ENCODE results near the gene PTPRN2.

Gene PTPRN2

GRCh38 chr7:158235862-158236261, 351.8 kb downstream of the PTPRN2 start:
- ChIA-PET POLR2A (no interaction called here), CTCF (no interaction called here)
- no peak for TF ChIP-seq ARNT (IDR thresholded peaks at IDR 0.05)
- no peak for TF ChIP-seq CTBP1 (IDR thresholded peaks at IDR 0.05; ENCODE audit: borderline replicate concordance)
- no peak for TF ChIP-seq BHLHE40 (IDR thresholded peaks at IDR 0.05; ENCODE audit: borderline replicate concordance)
- no peak for TF ChIP-seq FOXK2 (IDR thresholded peaks at IDR 0.05)
- TF ChIP-seq PKNOX1 (IDR thresholded peaks at IDR 0.05), result no peak
- no peak for TF ChIP-seq SP1 (IDR thresholded peaks at IDR 0.05)
- TF ChIP-seq L3MBTL2 (conservative IDR thresholded peaks at IDR 0.05), result no peak
- no peak for TF ChIP-seq LEF1 (IDR thresholded peaks at IDR 0.05; ENCODE audit: borderline replicate concordance)
- TF ChIP-seq SUZ12 (IDR thresholded peaks at IDR 0.05), result no peak
- TF ChIP-seq NFRKB (IDR thresholded peaks at IDR 0.05), result no peak
- TF ChIP-seq FOXM1 (IDR thresholded peaks at IDR 0.05; ENCODE audit: borderline replicate concordance), result no peak
- no peak for TF ChIP-seq ZNF384 (IDR thresholded peaks at IDR 0.05)
- TF ChIP-seq HDGF (IDR thresholded peaks at IDR 0.05; ENCODE audit: borderline replicate concordance), result no peak
- TF ChIP-seq FOXA1 (IDR thresholded peaks at IDR 0.05), result no peak
- no peak for TF ChIP-seq TARDBP (IDR thresholded peaks at IDR 0.05)
- TF ChIP-seq ELF4 (IDR thresholded peaks at IDR 0.05), result no peak
- DNase-seq (ENCODE audit: extremely low spot score), result no peak

GRCh38 chr7:158229945-158230344, 357.7 kb downstream of the PTPRN2 start:
- ChIA-PET CTCF (no interaction called here), POLR2A (no interaction called here)
- DNase-seq (ENCODE audit: extremely low spot score), result no peak
- TF ChIP-seq CTBP1 (IDR thresholded peaks at IDR 0.05; ENCODE audit: borderline replicate concordance) (no peak), FOXA1 (IDR thresholded peaks at IDR 0.05) (no peak), BHLHE40 (IDR thresholded peaks at IDR 0.05; ENCODE audit: borderline replicate concordance) (no peak), L3MBTL2 (conservative IDR thresholded peaks at IDR 0.05) (no peak), HDGF (IDR thresholded peaks at IDR 0.05; ENCODE audit: borderline replicate concordance) (no peak), LEF1 (IDR thresholded peaks at IDR 0.05; ENCODE audit: borderline replicate concordance) (no peak), ARNT (IDR thresholded peaks at IDR 0.05) (no peak), NFRKB (IDR thresholded peaks at IDR 0.05) (no peak), SP1 (IDR thresholded peaks at IDR 0.05) (no peak), ELF4 (IDR thresholded peaks at IDR 0.05) (no peak), ZNF384 (IDR thresholded peaks at IDR 0.05) (no peak), SUZ12 (IDR thresholded peaks at IDR 0.05) (no peak), FOXK2 (IDR thresholded peaks at IDR 0.05) (no peak)

GRCh38 chr7:158228986-158229385, 358.6 kb downstream of the PTPRN2 start:
- POLR2A ChIA-PET, result interaction anchor here (0.6 kb wide), 1 partner anchor 227 kb away, joined by 3 read pairs; no protein-coding TSS in a partner anchor
- CTCF ChIA-PET, result no interaction called here
- no peak for DNase-seq (ENCODE audit: extremely low spot score)
- TF ChIP-seq SP1 (IDR thresholded peaks at IDR 0.05) (no peak), NFRKB (IDR thresholded peaks at IDR 0.05) (no peak), SUZ12 (IDR thresholded peaks at IDR 0.05) (no peak)

GRCh38 chr7:158228131-158228530, 359.5 kb downstream of the PTPRN2 start:
- ChIA-PET CTCF (no interaction called here), POLR2A (no interaction called here)
- no peak for TF ChIP-seq TARDBP (IDR thresholded peaks at IDR 0.05)
- no peak for TF ChIP-seq ARNT (IDR thresholded peaks at IDR 0.05)
- TF ChIP-seq BHLHE40 (IDR thresholded peaks at IDR 0.05; ENCODE audit: borderline replicate concordance), result no peak
- TF ChIP-seq PKNOX1 (IDR thresholded peaks at IDR 0.05), result no peak
- no peak for TF ChIP-seq HDGF (IDR thresholded peaks at IDR 0.05; ENCODE audit: borderline replicate concordance)
- no peak for TF ChIP-seq ELF4 (IDR thresholded peaks at IDR 0.05)
- TF ChIP-seq SP1 (IDR thresholded peaks at IDR 0.05), result no peak
- TF ChIP-seq SUZ12 (IDR thresholded peaks at IDR 0.05), result no peak
- TF ChIP-seq CTBP1 (IDR thresholded peaks at IDR 0.05; ENCODE audit: borderline replicate concordance), result no peak
- no peak for TF ChIP-seq LEF1 (IDR thresholded peaks at IDR 0.05; ENCODE audit: borderline replicate concordance)
- DNase-seq (ENCODE audit: extremely low spot score), result no peak

- DNase-seq (ENCODE audit: extremely low spot score), result no peak
- ChIA-PET CTCF (no interaction called here), POLR2A (no interaction called here)
- TF ChIP-seq HDGF (IDR thresholded peaks at IDR 0.05; ENCODE audit: borderline replicate concordance) (no peak), ELF4 (IDR thresholded peaks at IDR 0.05) (no peak), SP1 (IDR thresholded peaks at IDR 0.05) (no peak)
Measured at GRCh38 chr7:158227258-158227984, 360.2 kb downstream of the PTPRN2 start.

GRCh38 chr7:158216198-158216597, 371.4 kb downstream of the PTPRN2 start:
- ChIA-PET POLR2A (no interaction called here), CTCF (no interaction called here)
- TF ChIP-seq CTBP1 (IDR thresholded peaks at IDR 0.05; ENCODE audit: borderline replicate concordance), result no peak
- TF ChIP-seq LEF1 (IDR thresholded peaks at IDR 0.05; ENCODE audit: borderline replicate concordance), result no peak
- no peak for TF ChIP-seq SP1 (IDR thresholded peaks at IDR 0.05)
- no peak for TF ChIP-seq FOXM1 (IDR thresholded peaks at IDR 0.05; ENCODE audit: borderline replicate concordance)
- no peak for TF ChIP-seq NFRKB (IDR thresholded peaks at IDR 0.05)
- TF ChIP-seq ARNT (IDR thresholded peaks at IDR 0.05), result no peak
- TF ChIP-seq FOXK2 (IDR thresholded peaks at IDR 0.05), result no peak
- no peak for TF ChIP-seq L3MBTL2 (conservative IDR thresholded peaks at IDR 0.05)
- TF ChIP-seq ELF4 (IDR thresholded peaks at IDR 0.05), result no peak
- no peak for TF ChIP-seq SUZ12 (IDR thresholded peaks at IDR 0.05)
- TF ChIP-seq BHLHE40 (IDR thresholded peaks at IDR 0.05; ENCODE audit: borderline replicate concordance), result no peak
- TF ChIP-seq TARDBP (IDR thresholded peaks at IDR 0.05), result no peak
- no peak for TF ChIP-seq FOXA1 (IDR thresholded peaks at IDR 0.05)
- no peak for TF ChIP-seq ZNF384 (IDR thresholded peaks at IDR 0.05)
- TF ChIP-seq HDGF (IDR thresholded peaks at IDR 0.05; ENCODE audit: borderline replicate concordance), result no peak
- no peak for TF ChIP-seq PKNOX1 (IDR thresholded peaks at IDR 0.05)
- no peak for DNase-seq (ENCODE audit: extremely low spot score)
